Glomerular visceral epithelial cell (primary cell): ENCODE results near the gene CTSC.

Source experiments
- DNase-seq: peaks from one replicate; pipeline ENCODE4 v3.0.0-alpha.2; 2016; ENCODE audit errors: extremely low spot score

The CTSC gene

DNA sequence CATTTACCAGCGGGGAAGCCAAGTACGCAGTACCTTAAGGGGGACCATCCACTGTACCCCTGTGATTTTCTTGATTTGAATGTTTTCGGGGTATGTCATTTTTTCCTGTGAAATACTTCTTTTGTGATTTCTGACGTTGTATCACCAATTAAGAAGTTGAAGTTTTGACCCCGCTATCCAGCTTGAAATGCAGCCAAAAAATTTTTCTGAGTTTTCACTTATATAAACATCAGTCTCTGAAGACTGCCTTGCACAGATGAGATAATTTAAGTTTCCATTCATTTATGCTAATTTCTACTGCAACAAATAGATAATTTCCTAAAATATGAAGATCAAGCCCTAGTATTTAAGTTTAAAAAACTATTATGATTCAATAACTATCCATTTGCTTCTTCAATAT, 20.0 kb downstream of the CTSC start:
- DNase-seq, result no peak

DNA sequence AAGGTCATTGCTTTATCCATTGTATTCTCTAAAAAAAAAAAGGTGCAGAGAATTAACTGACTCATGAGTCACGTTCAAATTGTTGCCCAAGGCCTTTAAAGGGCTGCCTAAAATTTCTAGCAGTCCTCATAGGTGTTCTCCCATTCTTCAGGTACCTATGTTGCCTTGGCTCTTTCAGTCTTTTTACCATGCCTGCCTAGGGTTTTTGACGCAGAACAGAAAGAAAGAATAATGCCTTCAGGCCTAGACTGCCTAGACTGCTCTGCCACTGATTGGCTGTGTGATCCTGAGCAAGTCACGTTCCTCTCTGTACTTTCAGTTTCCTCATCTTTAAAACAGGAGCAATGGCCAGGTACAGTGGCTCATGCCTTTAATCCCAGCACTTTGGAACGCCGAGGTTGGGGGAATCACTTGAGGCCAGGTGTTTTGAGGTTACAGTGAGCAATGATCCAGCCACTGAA, 21.5 kb downstream of the CTSC start:
- DNase-seq, result no peak

DNA sequence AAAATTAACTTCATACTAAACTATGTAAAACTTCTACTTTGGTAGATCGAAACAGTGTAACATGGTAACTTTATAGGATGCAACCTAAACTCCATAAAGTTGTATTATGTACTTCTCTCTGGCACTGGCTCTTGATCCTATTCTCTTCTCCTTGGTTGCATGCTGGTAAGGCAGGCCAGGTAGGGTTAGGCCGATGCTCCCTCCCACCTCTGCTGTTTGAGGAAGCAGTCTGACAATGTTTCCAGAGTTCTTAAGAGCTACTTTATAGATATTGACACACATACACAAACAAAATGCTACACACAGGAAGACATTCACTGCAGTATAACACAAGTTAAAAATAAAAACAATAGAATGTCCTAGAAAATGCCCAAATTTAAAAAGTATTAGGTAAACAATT, 22.5 kb downstream of the CTSC start:
- no peak for DNase-seq

DNA sequence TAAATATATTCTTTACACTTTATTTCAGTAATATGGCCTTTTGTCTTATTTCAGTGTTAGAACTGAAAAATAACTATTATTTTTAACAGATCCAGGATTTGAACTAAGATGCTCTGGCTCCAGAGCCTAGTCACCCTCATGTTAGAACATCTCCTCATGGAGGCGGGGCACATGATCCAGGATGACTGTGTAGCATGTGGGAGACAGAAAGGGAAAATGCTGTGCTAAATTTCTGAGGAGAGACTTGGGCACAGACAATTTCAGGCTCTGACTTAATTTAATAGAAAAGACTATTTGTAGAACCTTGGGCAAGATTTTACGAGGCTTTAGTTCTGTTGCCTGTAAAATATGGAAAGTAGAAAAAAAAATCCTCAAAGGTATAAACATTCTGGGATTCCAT, 24.1 kb downstream of the CTSC start:
- no peak for DNase-seq

DNA sequence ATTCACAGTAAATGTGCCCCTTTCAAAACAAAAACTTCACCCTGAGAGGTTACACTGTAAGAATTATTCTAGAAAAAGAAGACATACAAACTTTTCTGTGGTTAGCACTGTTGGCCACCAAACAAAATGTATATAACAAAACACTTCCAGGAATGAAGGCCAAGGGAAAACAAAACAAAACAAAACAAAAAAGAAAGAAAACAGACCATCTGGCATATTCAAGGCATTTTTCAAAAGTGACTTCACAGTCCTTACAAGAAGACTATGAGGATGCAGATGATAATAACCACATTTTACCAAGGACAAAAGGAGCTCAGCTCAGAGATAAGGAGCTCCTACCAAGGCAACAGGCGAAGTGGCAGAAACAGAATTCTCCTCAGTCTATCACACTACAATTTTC, 24.9 kb downstream of the CTSC start:
- no peak for DNase-seq

DNA sequence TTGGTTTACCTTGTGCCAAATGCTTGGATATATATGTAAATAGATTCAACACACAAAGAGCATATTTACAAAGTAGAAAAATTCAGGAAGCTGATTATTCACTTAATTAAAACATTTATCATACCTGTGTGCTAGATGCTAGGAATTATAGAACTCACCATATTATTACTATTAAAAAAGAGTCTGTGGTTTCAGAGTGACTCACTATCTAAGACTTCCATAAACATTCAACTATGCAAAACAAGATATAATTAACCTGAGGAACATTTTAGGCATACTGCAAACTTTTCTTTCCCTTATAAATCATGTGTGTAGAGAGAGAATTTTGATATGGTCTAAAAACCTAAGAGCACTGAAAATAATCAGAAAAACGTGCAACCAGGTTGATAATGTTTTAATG, 27.3 kb downstream of the CTSC start:
- no peak for DNase-seq

DNA sequence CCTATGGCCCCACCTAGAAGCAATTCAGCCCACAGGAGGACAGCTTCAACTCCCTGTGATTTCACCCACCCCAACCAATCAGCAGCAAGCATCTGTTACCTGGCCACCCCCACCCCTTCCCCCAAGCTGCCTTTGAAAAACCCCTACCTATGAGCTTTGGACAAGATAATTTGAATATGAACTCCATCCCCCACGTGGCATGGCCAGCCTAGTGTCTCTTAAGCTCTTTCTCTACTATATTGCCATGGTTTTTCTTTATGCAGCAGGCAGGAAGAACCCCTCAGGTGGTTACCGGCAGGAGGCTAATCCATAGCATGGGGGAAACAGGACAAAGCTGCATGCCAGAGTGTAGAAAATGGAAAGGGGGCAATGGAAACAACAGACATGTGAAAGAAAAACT, 29.0 kb downstream of the CTSC start:
- DNase-seq, result no peak

DNA sequence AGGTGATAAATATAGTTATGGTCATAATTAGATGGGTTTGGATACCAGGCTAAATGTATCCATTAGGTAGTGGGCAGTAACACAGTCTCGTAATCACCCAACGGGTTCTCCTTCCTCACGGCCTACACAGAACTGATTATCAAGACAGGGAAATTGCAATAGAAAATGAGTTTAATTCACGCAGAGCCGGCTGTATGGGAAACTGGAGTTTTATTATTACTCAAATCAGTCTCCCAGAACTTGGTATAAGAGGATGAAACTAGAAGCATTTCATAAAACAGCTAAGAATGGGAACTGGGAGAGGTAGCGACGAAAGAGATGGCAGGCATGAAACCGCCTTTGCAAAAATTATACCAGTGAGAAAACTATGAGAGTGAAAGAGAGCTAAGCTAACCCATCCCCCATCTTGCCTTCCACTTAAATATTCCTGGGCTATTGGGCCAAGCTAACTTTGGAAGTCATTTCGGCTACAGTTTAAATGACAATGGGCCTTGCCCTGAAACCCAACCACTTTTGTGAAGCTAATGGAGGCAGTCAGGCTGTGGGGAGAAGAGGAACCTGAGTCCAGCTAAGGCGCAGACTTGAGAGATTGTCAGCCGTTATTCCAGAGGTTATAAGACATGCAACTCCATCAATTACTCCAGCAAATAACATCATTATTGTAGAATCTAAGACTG, 29.6 kb downstream of the CTSC start:
- no peak for DNase-seq

DNA sequence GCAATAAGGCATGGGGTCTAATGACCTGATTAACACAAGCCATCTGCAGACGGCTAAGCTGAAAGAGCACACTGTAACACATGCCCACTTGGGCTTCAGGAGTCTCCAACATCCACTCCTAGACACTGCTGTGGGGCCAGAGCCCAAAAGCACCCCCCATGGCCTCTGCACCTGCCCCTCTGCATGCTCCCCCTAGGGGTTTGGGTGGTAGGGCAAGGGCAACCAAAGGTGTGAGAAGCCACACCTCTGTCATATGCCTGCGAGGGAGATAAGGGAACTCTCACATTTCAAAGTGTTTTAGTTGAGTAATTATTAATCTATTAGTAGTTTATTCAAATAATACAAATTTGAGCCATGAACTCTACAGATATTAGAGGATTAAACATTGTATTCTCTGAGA, 30.8 kb downstream of the CTSC start:
- no peak for DNase-seq

DNA sequence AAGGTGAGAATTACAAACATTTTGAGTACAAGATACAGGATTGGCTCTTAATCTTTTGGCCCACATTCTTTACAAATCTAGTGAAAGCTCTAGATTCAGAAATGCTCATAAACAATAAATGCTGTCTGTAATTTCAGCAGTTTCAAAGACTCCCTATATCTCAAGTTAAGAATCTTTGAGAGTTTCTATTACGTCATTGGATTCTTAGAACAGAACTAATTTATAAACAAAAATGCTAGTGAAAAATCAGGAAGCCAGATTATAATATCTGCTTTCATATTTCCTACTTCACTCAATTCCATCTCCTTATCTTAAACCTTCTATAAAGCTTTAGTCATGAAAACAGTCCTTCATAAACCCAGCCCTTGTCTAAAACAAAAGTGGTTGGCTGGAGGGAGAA, 32.1 kb downstream of the CTSC start:
- no peak for DNase-seq

DNA sequence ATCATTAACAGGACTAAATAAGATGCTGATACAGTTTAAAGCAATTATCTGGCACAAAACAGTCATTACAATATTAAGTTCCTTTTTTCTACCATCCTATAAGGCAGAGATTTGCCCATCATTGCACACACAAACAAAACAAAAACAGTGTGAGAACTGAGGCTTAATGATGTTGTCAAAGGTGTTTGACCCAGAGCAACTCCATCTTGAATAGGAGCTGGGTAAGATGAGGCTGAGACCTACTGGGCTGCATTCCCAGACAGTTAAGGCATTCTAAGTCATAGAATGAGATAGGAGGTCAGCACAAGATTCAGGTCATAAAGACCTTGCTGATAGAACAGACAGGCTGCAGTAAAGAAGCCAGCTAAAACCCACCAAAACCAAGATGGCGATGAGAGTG, 33.2 kb downstream of the CTSC start:
- DNase-seq, result no peak

DNA sequence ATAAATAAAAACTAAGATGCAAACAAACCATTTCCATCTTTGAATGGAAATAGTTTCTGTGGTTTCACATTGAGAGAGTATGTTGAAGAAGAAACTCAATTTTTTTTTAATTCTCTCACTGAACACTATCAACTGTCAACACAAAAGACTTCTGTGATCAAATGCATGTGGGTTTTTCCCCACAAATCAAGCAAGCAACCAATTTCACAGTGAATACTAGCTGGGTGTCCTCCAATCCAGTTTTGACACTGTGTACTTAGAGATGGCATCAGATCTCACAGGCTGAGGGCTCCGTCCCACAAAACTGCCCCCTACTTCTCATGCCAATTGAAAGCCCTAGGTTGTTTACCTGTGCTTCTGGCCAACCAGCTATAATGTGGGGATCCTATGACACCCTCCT, 34.5 kb downstream of the CTSC start:
- DNase-seq, result no peak

DNA sequence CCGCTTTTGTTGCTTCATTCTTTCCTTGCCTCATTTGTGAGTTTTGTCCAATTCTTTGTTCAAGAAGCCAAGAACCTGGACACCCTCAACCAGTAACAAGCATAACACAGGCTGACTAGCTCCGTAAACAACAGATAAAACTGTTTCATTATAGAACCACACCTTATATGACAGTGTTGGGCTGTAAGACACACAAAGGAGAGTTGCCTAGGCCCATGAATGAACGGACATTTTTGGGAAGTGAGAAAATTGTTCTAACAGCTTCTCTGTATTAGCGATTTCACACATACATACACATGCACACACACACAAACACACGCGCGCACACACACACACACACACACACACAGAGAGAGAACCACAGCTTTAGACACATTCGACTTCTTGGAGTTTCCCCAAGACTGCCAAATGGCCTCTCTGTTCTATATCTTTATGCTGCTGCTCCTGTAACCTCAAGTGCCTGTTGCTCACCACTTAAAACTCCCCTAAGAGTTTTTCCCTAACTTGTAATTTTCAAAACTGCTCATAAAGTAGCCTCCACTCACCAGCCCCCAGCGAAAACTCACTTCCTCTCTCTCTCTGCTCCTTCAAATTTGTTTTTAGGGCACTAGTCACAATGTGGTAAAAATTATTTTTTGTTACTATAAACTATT, 35.9 kb downstream of the CTSC start:
- no peak for DNase-seq

DNA sequence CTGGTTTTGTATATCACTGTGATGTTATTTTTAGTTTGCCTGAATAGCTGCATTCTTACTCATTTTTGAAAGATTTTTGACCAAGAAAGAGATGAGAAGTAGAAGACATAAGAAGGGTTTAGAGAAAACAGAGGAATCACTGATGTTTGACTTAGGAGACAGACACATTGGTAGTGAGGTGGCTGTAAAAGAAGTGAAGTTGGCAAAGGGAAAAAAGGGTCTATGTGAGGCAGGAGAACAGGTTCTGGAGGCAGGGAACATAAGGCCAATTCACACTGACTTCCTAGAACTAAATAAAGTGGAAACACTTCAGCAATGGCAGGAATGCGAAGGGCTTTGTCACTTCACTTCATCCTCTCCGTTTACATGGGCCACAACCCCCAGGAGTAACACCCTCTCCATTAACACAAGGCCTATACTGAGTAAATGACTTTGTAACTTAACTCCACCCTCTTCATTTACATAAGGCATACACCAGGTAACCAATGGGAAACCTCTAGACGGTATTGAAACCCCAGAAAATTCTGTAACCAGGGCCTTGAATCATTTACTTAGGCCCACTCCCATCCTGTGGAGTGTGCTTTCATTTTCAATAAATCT, 36.5 kb downstream of the CTSC start:
- DNase-seq, result no peak

DNA sequence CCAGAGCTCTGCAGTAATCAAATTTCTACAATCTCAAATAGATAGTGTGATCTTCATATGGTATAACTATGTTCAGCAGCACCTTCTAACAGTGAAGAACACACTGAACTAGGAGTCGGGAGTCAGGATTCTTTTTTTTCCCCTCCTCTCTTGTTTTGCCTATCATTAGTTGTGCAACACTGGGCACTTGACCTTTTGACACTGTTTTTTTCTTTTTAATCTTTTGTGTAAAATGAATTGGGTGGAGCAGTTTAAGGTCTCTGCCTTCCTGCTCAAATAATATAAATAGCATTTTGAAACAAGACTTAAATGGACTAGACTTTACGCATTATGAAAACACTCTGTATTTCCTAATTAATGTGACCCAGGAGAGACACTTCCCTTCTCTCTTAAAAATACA, 39.7 kb downstream of the CTSC start:
- DNase-seq, result no peak

DNA sequence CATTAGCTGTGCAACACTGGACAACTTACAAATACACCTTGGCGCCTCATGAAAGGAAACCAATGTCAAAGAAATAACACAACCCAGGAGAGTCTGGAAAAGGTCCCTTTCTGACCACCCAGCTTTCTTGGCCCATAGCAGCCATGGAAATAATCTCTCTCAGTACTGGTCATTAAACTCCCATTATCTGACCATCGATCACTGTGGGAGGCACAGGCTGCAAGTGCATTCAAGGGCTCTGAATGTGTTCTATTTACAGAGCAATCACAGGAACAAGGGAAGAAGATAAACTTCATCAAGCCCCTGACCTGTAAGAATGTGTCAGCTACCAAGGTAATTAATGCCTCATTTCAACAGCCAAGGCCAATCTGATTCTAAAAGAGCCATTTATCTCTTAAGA, 40.1 kb downstream of the CTSC start:
- DNase-seq, result no peak

DNA sequence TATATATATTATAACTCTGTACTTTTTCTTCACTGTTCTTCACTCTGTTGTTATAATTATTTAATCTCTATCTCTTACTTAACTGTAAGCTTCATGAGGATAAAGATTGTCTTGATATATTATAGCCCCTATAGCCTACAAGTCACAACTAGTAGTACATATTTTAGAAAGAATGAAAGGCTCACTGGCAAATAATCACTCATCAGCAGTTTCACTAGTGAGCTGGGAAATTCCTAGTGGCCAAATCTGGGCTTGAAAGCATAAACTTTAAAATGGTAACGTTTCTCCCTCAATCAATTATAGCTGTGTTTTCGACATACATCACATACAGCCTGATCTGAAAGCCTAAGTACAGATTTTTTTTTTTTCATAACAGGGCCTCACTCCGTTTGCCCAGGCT, 42.5 kb downstream of the CTSC start:
- DNase-seq, result no peak

DNA sequence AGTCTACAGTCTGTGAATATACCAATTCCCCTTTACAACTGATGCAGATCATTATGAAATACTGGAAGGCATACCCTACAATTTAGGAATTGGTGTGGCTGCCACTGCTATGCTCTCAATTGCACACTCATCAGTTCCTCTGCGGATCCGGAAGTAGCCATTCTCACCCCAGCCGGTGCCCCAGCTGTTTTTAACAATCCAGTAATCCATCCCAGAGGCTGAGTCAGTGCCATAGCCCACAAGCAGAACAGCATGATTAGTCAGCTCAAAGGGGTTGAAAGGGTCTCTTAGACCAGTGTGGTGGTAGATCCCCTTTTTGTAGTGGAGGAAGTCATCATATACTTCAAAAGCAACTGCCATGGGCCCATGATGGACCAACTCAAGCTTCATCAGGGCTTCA, 43.6 kb downstream of the CTSC start:
- no peak for DNase-seq

DNA sequence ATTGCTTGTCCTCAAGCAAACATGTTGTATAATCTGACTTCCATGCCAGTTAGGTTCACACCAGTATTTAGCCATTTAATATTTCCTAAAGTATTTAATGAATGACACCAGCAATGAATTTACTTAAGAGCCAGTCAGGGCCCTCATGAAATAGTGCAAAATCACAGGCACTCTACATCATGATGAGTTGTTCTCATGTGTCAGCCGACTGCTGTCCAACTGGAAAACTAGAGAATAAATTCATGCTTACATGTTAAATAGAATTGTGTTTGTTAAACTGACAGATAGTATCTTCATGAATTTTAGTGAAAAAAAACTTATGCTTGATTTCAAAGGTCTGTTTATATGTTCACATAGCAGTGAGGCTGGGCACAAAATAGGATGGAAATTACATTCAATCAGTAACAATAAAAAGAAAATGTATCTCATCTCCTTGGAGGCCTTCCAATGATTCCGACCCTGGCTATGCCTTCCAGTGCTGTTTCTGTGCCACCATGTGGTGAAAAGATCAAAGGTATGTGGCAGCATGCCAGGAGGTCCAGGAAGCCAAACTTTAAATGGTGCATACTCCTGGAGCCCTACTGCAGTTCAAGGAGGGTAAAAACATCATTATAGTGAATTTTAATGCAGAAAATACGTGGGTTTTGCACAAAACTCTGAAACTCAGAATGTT, 45.2 kb downstream of the CTSC start:
- DNase-seq, result peak; percentile 62

DNA sequence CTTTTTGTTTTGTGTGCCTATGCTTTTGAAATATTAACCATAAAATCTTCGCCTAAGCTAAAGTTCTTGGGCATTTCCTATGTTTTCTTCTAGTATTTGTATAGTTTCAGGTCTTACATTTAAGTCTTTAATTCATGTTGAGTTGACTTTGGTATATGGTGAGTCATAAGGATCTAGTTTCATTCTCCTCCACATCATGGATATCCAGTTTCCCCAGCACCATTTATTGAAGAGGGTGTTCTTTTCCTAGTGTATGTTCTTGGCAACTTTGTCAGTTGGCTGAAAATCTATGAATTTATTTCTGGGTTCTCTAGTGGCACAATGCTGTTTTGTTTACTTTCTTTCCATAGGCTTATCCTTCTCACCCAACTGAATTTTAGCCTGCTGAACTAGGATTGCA, 49.0 kb downstream of the CTSC start:
- DNase-seq, result no peak

DNA sequence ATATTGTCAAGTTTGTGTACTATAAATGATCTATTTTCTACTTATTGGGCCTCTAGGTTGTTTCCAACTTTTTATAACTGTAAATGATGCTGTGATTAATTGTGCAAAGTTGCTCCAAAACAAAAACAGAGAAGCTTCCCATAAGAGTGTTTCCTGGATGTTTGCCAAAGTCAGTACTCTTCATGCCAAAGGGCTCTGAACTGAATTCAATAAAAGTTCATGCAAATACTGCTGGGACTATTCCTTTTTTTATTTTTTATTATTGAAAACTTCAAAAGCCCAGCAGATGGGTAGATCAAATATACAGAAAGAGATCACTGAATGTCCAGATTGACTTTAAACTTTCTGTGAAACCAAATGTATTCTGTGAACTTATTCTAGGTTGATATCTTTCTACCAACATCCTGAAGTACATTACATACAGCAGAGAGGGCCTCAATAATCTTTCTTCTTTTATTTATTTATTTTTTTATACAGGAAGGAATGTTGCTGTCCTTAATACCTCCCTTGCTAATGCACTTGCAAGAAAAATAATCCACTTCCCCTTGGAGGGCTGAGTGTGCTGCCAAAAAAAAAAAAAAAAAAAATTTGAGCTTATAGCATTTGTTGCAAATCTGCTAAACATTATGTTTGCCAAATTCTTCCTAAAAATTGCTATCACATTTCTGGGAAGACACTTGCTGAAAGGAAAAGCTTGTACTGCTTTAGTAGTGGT, 53.0 kb downstream of the CTSC start:
- DNase-seq, result no peak
